Tibial artery (tissue), 4 donors: ENCODE results near the gene COL21A1.

Experiments
- DNase-seq, 2 donors: peaks; one replicate each; pipeline ENCODE4 v3.0.0-alpha.2; 2019
- H3K27ac ChIP-seq, 2 donors: fragments of 200-600 bp; sonication (generic) in 1 of 2; 1 replicate in 1 of 2; 2 replicates in 1 of 2; pipeline ENCODE4 v1.5.1; 2018 to 2019; ENCODE audit warnings: mild to moderate bottlenecking in 1 of 2
- H3K27me3 ChIP-seq, 2 donors: fragments of 200-600 bp; sonication (generic) in 1 of 2; one replicate each; pipeline versions ENCODE4 v1.5.1 to v1.6.0; 2016 to 2019
- H3K36me3 ChIP-seq, 3 donors: fragments of 200-600 bp; sonication (generic) in 2 of 3; one replicate each; pipeline ENCODE4 v1.5.1; 2016 to 2019; ENCODE audit warnings: mild to moderate bottlenecking in 2 of 3
- H3K4me1 ChIP-seq, 4 donors: fragments of 200-600 bp; sonication (generic) in 2 of 4; 1 replicate in 3 of 4; 2 replicates in 1 of 4; pipeline ENCODE4 v1.5.1; 2016 to 2019
- H3K4me3 ChIP-seq, 2 donors: fragments of 200-600 bp; sonication (generic) in 1 of 2; 1 replicate in 1 of 2; 2 replicates in 1 of 2; pipeline ENCODE4 v1.5.1; 2018 to 2019; ENCODE audit warnings: mild to moderate bottlenecking in 2 of 2
- H3K9me3 ChIP-seq, 3 donors: fragments of 200-600 bp; sonication (generic) in 1 of 3; one replicate each; pipeline ENCODE4 v1.5.1; 2016 to 2019
- intact Hi-C: fragments of 100-400 bp; cut with DNase I; formaldehyde crosslinking; loops from one replicate; pipeline ENCODE4 v1.15.0; 2023; ENCODE audit warnings: low total_unique reads
- TF ChIP-seq, protein P1 (sequence below), 2 experiments: fragments of 200-600 bp in 1 of 2; fragments of 450-650 bp in 1 of 2; IDR thresholded peaks; one replicate each; pipeline ENCODE4 v1.5.1; 2017 to 2019; ENCODE audit warnings: antibody characterized with exemption in 2 of 2, mild to moderate bottlenecking in 1 of 2, moderate library complexity in 1 of 2

COL21A1 gene

GRCh38 chr6:56187686-56188085 is 59.7 kb downstream of the COL21A1 start:
- Histone ChIP-seq H3K4me3 (no peak overlapping the region), H3K4me1 (no peaks in the 10 kb centered on the region), H3K27me3 (no peaks in the 10 kb centered on the region), H3K36me3 (no peaks in the 10 kb centered on the region), H3K27ac (no peak overlapping the region), H3K9me3 (no peaks in the 10 kb centered on the region)
- DNase-seq, result no peak
- intact Hi-C loops, result no loop called here
- TF ChIP-seq, protein P1, sequence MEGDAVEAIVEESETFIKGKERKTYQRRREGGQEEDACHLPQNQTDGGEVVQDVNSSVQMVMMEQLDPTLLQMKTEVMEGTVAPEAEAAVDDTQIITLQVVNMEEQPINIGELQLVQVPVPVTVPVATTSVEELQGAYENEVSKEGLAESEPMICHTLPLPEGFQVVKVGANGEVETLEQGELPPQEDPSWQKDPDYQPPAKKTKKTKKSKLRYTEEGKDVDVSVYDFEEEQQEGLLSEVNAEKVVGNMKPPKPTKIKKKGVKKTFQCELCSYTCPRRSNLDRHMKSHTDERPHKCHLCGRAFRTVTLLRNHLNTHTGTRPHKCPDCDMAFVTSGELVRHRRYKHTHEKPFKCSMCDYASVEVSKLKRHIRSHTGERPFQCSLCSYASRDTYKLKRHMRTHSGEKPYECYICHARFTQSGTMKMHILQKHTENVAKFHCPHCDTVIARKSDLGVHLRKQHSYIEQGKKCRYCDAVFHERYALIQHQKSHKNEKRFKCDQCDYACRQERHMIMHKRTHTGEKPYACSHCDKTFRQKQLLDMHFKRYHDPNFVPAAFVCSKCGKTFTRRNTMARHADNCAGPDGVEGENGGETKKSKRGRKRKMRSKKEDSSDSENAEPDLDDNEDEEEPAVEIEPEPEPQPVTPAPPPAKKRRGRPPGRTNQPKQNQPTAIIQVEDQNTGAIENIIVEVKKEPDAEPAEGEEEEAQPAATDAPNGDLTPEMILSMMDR (IDR thresholded peaks at IDR 0.05), result no peak

DNA sequence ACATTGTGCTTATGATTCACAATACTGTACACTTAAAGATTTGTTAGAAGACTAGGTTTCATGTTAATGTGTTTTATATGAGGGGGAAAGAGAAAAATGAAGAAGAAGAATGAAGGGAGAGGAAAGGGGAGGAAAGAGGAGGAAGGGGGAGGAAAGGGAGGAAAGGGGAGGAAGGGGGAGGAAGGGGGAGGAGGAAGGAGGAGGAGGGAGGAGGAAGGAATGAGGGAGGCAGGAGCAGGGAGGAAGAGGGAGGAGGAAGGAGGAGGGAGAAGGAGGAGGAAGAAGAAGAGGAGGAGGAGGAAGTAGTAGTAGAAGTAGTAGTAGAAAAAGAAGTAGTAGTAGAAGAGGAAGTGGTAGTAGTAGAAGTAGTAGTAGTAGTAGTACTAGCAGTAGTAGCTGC is 70.6 kb downstream of the COL21A1 start:
- TF ChIP-seq, protein P1 (IDR thresholded peaks at IDR 0.05), result no peak
- H3K4me1 ChIP-seq, result no peaks in the 10 kb centered on the region

DNA sequence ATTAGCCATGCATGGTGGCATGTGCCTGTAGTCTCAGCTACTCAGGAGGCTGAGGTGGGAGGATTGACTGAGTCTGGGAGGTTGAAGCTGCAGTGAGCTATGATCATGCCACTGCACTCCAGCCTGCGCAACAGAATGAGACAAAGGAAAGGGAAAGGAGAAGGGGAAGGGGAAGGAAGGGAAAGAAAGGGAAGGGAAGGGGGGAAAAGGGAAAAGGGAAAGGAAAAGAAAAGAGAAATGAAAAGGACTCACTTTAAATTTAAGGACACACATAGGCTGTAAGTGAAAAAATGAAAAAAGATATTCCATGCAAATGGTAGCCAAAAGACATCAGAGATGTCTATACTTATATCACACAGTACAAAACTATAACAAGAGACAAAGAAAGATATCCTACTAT is 74.2 kb downstream of the COL21A1 start:
- Histone ChIP-seq H3K9me3 (peaks cover 0 to 26% (median 0%) of the 10 kb centered on the region in 3 donors), H3K36me3 (peaks cover 0 to 9% (median 5%) of the 10 kb centered on the region in 3 donors), H3K4me1 (no peaks in the 10 kb centered on the region), H3K27me3 (no peaks in the 10 kb centered on the region), H3K27ac (no peak overlapping the region), H3K4me3 (no peak overlapping the region)
- TF ChIP-seq, protein P1 (IDR thresholded peaks at IDR 0.05), result no peak
- intact Hi-C loops, result no loop called here
- DNase-seq, result no peak

More for the DNA sequence above, 70.6 kb downstream of the COL21A1 start:
- intact Hi-C loops, result no loop called here
- Histone ChIP-seq H3K36me3 (peaks cover 0 to 5% (median 0%) of the 10 kb centered on the region in 3 donors), H3K27ac (no peak overlapping the region), H3K4me3 (no peak overlapping the region), H3K27me3 (no peaks in the 10 kb centered on the region), H3K9me3 (peaks cover 0 to 17% (median 0%) of the 10 kb centered on the region in 3 donors)
- no peak for DNase-seq

GRCh38 chr6:56172144-56172543 is 75.2 kb downstream of the COL21A1 start:
- Histone ChIP-seq H3K27ac (no peak overlapping the region), H3K9me3 (peaks cover 0 to 26% (median 0%) of the 10 kb centered on the region in 3 donors), H3K4me1 (no peaks in the 10 kb centered on the region), H3K36me3 (peaks cover 0 to 9% (median 5%) of the 10 kb centered on the region in 3 donors), H3K4me3 (no peak overlapping the region), H3K27me3 (no peaks in the 10 kb centered on the region)
- intact Hi-C loops, result no loop called here
- DNase-seq, result no peak
- TF ChIP-seq, protein P1 (IDR thresholded peaks at IDR 0.05), result no peak

- DNase-seq, result no peak
- intact Hi-C loops, result no loop called here
- Histone ChIP-seq H3K4me1 (no peaks in the 10 kb centered on the region), H3K27ac (no peak overlapping the region), H3K36me3 (peaks cover 0 to 12% (median 0%) of the 10 kb centered on the region in 3 donors), H3K27me3 (no peaks in the 10 kb centered on the region), H3K4me3 (no peak overlapping the region), H3K9me3 (peaks cover 0 to 20% (median 0%) of the 10 kb centered on the region in 3 donors)
- TF ChIP-seq, protein P1 (IDR thresholded peaks at IDR 0.05), result no peak
These were observed 78.0 kb downstream of the COL21A1 start for GRCh38 chr6:56169366-56169765.

DNA sequence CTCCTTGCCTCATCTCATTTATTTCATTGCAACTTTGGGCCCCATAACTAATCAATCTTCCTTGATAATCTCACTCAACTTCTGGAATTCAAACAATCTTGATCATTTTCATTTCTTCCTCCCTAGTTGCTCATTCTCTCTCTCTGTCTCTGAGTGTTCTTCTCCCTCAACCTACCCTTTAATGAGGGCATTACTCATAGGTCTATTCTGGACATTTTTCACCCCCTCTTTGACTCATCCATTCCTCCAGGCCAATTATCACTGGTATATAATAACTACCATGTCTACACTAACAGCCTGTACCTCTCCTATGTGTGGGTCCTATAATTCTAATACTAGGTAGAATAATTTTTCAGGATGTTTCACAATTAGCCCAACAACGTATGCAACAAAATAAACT is 78.8 kb downstream of the COL21A1 start:
- Histone ChIP-seq H3K27ac (no peak overlapping the region), H3K36me3 (peaks cover 0 to 13% (median 0%) of the 10 kb centered on the region in 3 donors), H3K27me3 (no peaks in the 10 kb centered on the region), H3K9me3 (peaks cover 0 to 20% (median 0%) of the 10 kb centered on the region in 3 donors), H3K4me3 (no peak overlapping the region), H3K4me1 (no peaks in the 10 kb centered on the region)
- TF ChIP-seq, protein P1 (IDR thresholded peaks at IDR 0.05), result no peak
- intact Hi-C loops, result no loop called here
- no peak for DNase-seq
